Subcutaneous adipose tissue (tissue), 4 donors: Measurements from ENCODE around the gene ADD2. TPM values are rescaled to one million over a fixed set of nuclear protein-coding genes. Genes with fewer than 3 reads are reported as not detected.

Experiments
- CTCF ChIP-seq: fragments of 450-650 bp; IDR thresholded peaks from one replicate; pipeline ENCODE4 v1.5.1; 2016; ENCODE audit warnings: low read depth, mild to moderate bottlenecking, control low read depth, antibody characterized with exemption, moderate library complexity
- total RNA-seq, 4 donors: library from RNA; depleted of rRNA; stranded (reverse); fragments of >200 nt; gene quantifications; one replicate each; pipeline ENCODE4 v1.1.0, GENCODE V29; 2016

Gene ADD2
- total RNA-seq, 4 donors from 2014 or later: 0.75 to 2.9 (median 1.3) TPM

- TF ChIP-seq CTCF: no peak
Measured at GRCh38 chr2:70668432-70668831, 99.6 kb downstream of the ADD2 start.

GRCh38 chr2:70664525-70664924 lies 103.5 kb downstream of the ADD2 start:
- no peak for TF ChIP-seq CTCF

- TF ChIP-seq CTCF: no peak
Measured at GRCh38 chr2:70663411-70663810, 104.6 kb downstream of the ADD2 start.

- no peak for TF ChIP-seq CTCF
Measured at GRCh38 chr2:70659551-70659950, 108.4 kb downstream of the ADD2 start.

GRCh38 chr2:70658476-70658875 lies 109.5 kb downstream of the ADD2 start:
- no peak for TF ChIP-seq CTCF

GRCh38 chr2:70657246-70657645 lies 110.8 kb downstream of the ADD2 start:
- no peak for TF ChIP-seq CTCF

GRCh38 chr2:70656421-70657010 lies 111.5 kb downstream of the ADD2 start:
- TF ChIP-seq CTCF: no peak

- TF ChIP-seq CTCF: no peak
Measured at GRCh38 chr2:70655786-70656185, 112.2 kb downstream of the ADD2 start.
